Muscle of back (tissue), 11 donors: ENCODE measurements around the gene GRIK3. TPM values are rescaled to one million over a fixed set of nuclear protein-coding genes. Genes with fewer than 3 reads are reported as not detected.
A peak's percentile ranks its signal among the peaks of the same experiment; 100 is the strongest.

Experiments
- DNase-seq, 3 donors: peaks; one replicate each; pipeline versions ENCODE4 v3.0.0 to v3.0.0-alpha.2; 2013
- polyA plus RNA-seq, 10 donors: library from polyadenylated mRNA; unstranded; fragments of 120-200 nt; gene quantifications; one replicate each; pipeline ENCODE4 v1.2.1, GENCODE V29; 2013; ENCODE audit not compliant: insufficient read length in 10 of 10

The GRIK3 gene
- polyA plus RNA-seq, 10 donors = 0.55 to 1.3 (median 0.83) TPM

- no peak for DNase-seq
Observed at GRCh38 chr1:36981771-36982622, 52.3 kb downstream of the GRIK3 start.

DNA sequence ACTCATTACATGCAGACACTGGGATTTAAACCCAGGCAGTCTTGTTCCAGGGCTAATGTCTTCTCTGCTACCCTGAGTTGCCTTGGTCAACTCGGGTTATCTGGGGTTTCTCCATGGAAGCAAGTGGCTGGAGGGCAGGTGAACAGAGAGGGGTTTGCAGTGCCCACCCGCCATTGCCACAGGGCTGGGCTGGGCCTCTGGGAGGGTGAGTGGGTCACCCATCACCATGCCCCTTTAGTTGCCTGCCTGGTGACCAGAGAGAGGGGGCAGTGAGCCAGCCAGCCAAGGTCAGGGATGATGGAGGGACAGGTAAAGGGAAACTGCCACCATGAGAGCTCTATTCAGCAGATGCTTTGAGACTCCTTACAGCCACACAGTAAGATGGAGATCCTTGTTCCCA, 53.2 kb downstream of the GRIK3 start:
- DNase-seq = no peak

DNA sequence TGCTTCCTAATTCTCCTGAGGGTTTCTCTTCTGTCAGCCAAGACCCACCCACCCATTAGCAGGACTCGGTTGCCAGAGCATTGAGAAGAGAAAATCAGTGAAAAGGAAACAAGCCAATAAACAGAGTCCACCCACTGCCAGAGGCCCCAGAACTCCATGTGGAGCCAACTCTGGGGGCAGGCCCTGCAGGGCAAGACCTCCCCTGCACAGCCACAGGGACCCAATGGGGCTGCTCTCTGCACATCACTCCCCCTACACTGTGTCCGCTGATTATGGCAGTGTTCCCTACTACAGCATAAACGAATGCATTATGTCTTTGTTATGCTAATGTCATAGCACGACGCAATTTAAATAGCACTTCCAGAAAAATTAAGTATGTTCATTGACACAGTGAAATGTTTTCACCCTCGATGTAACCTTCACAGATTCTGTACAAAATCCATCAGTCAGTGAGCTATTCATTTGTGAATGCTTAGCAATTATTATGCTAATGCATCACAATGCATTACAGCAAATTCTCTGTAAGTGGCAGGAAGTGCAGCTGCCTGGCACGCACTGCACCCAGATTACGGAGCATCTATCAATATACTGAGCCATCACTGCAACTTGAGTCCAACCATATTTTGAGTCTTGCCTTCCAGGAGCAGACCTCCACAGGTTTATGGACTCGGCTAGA, 56.4 kb downstream of the GRIK3 start:
- no peak for DNase-seq

DNA sequence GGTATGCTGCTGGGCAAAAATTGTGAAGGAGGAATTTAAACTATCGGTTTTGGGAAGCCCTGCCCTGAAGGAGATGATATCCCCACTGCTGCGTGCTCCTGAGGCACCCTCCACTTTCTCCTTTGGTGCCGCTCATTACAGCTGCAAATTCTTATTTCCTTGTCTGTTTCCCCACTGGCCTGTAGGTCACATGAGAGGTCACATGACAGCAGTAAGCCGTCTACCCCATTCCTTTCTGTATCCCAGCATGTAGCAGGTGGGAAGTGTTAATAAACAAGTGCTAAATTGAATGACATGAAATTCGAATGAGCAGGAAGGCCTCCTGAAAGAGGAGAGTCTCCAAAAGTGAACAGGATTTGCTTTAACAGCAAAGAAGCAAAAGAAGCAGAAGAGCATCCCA, 58.7 kb downstream of the GRIK3 start:
- DNase-seq = no peak

DNA sequence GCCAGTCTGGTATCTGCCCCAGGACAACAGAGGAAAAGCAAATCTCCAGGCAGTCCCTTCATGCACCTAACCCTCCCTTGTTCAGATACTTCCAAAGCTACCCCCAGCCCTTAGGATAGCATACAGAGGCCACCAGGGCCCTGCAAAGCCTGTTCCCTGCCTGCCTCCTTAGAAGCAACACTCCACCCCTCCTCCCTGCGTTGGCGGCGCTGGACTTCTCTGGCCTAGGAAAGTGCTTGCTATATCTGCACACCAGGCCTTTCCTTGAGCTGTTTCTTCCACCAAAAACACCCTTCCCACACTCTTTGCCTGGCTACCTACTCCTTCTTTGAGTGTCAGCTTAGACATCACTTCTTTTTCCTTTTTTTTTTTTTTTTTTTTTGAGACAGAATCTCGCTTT, 61.3 kb downstream of the GRIK3 start:
- no peak for DNase-seq

GRCh38 chr1:36971852-36972618, 62.3 kb downstream of the GRIK3 start:
- no peak for DNase-seq

DNA sequence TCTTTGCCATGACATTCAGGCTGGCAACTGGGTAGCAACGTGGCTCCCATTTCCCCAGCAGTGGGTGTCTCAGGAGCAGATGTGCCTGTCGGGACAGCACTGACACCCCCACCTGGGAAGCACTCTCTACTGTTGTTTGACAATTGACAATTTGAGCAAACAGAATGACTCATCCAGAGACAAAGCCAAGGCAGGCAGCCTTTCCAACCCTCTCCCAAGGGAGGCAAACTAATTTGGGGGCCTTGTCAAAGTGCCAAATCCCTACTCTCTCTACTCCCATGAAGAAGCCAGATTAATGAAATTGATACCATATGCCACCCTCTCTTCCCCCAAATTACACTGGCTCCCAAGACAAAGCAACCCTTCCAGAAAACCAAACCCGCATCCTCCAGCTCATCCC, 65.6 kb downstream of the GRIK3 start:
- DNase-seq = no peak

GRCh38 chr1:36966242-36966641, 68.1 kb downstream of the GRIK3 start:
- peak in 2 of 3 donors; percentile 19 to 36 for DNase-seq

GRCh38 chr1:36965275-36966159, 68.8 kb downstream of the GRIK3 start:
- no peak for DNase-seq

GRCh38 chr1:36964830-36965229, 69.5 kb downstream of the GRIK3 start:
- DNase-seq = no peak

DNA sequence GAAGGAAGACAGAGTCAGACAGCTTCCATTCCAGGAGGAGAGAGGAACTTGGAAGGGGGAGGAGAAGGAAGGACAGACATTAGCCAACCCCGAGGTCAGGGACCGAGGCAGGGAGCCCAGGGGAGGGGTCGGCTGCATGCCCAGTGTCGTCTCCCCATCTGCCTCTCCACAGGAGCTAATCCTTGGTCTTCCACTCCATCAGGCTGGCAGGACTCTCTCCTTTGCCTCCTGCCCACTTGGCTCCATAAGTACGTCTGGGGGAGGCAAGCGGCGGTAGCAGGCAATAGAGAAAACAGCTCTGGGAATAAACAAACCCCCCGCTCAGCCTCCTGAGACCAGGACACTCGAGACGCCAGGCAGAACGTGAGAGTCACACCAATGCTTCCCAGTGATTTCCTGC, 71.3 kb downstream of the GRIK3 start:
- DNase-seq = no peak

DNA sequence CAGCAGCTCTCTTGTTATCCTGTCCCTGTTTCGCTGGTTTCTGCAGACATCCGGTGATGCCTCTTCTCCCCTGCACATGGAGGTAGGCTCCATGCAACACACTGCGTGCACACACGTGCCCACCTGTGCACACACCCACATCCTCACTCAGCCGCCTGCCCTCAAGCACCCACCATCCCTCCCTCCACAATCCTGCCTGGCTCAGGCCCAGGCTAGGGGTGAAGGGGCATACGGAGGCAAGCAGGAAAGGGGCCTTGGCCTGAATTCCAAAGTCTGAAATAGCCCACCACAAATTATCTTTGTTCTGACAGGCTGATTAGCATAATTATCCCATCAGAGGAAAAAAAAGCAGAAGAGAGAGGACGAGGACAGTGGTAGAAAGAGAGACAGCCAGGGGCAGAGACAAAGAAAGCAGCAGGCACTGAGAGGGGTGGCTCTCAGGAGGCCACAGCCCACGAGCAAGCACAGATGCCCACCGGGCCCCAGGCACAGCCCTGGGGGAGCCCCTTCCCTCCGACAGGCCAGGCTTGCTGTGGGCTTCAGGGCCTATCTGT, 73.2 kb downstream of the GRIK3 start:
- DNase-seq = no peak

DNA sequence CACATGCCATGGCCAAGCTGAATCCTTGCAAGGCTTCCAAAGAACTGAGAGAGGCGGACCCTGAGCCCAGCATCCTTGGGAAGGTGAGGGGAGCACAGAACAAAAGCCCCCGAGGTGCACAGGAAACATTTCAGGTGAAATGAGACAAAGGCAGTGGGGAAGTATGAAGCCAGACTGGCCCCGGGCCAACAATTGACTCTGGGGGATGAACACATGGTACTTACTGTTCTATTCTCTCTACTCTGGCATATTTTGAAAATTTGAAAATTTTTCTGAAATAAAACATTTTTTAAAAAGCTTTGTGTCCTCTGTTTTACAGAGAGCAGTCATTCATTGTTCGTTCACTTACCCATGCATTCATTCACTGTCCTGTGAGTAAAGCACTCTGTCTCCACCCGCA, 77.7 kb downstream of the GRIK3 start:
- DNase-seq = no peak

- no peak for DNase-seq
Observed at GRCh38 chr1:36955016-36955415, 79.3 kb downstream of the GRIK3 start.

- no peak for DNase-seq
Observed at GRCh38 chr1:36953061-36953460, 81.3 kb downstream of the GRIK3 start.

GRCh38 chr1:36951761-36952160, 82.6 kb downstream of the GRIK3 start:
- DNase-seq = no peak

GRCh38 chr1:36951292-36951750, 83.0 kb downstream of the GRIK3 start:
- DNase-seq = no peak

- DNase-seq = no peak
Observed at GRCh38 chr1:36950604-36951291, 83.6 kb downstream of the GRIK3 start.

- DNase-seq = no peak
Observed at GRCh38 chr1:36948606-36949005, 85.7 kb downstream of the GRIK3 start.

DNA sequence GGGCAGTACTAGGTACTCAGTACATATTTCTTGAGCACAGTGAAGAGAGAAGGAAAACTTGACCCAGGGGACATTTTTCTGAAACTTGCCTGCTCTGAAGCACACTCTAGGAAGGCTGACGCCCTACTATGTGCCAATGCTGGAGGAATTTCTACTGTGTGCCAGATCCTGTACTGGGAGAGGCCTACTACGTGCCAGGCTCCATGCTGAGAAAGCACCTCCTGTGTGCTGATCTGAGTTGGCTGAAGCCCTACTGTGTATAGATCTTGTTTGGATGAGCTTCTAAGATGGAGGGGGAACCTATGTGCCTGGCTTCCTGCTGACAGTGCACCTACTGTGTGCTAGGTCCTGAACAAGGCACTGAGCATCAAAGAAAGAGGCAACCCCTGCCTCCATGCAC, 86.2 kb downstream of the GRIK3 start:
- DNase-seq = no peak

DNA sequence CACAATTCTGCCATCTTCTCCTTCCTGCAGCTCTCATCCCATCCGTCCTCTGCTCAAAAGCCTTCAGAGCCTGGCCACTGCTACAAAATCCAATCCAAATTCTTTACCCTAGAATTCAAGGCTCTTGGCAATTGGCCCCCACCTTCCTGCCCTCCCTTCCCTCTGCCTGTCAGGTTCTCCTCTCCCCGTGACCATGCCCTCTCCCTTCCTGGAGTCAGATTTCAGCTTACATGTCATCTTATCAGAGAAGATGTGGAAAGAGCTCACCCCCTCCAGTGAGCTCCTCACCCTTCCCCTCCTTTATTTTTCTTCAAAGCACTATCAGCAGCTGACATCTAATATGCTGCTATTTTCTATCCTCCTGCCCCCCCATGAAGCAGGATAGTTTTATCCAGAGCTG, 86.9 kb downstream of the GRIK3 start:
- DNase-seq = no peak
